ENCODE measurements around the gene SPSB3.

- TF ChIP-seq CTCF (conservative IDR thresholded peaks at IDR 0.05; ENCODE audit: low read depth in 2 of 2) (no peak), EZH2 (IDR thresholded peaks at IDR 0.05; ENCODE audit: low read depth, unreplicated experiment) (no peak)
Measured at GRCh38 chr16:1825381-1825863, 43.1 kb upstream of the SPSB3 start.

Measured in GM23338 (cell line).